H9 (cell line): Measurements from ENCODE around the gene CATSPERB. TPM values are rescaled to one million over a fixed set of nuclear protein-coding genes. Genes with fewer than 3 reads are reported as not detected.

ENCODE experiments used
- DNase-seq: peaks from one replicate; pipeline ENCODE4 v3.0.0-alpha.2; 2017
- H2AFZ ChIP-seq: one replicate; pipeline ENCODE4 v1.6.1; 2013; ENCODE audit warnings: mild to moderate bottlenecking, low read length, control low read depth, moderate library complexity
- H2AK5ac ChIP-seq: 2 replicates; pipeline ENCODE4 v1.6.1; 2013; ENCODE audit warnings: low read length, control low read depth, mixed read lengths; ENCODE audit not compliant: insufficient read length
- H2BK120ac ChIP-seq: one replicate; pipeline ENCODE4 v1.6.1; 2013; ENCODE audit warnings: low read depth, mild to moderate bottlenecking, low read length, control low read depth, inconsistent platforms; ENCODE audit not compliant: poor library complexity, severe bottlenecking
- H2BK12ac ChIP-seq: 2 replicates; pipeline ENCODE4 v1.6.1; 2013; ENCODE audit warnings: low read length, control low read depth, mixed read lengths, low read depth; ENCODE audit not compliant: insufficient read length
- H2BK15ac ChIP-seq: 2 replicates; pipeline ENCODE4 v1.6.1; 2013; ENCODE audit warnings: low read depth, low read length, control low read depth
- H2BK20ac ChIP-seq: one replicate; pipeline ENCODE4 v1.6.1; 2013; ENCODE audit warnings: low read depth, mild to moderate bottlenecking, low read length, control low read depth, inconsistent platforms; ENCODE audit not compliant: poor library complexity, severe bottlenecking
- H2BK5ac ChIP-seq: 2 replicates; pipeline ENCODE4 v1.6.1; 2013; ENCODE audit warnings: low read length, control low read depth, mixed read lengths; ENCODE audit not compliant: insufficient read length
- H3K14ac ChIP-seq: 2 replicates; pipeline ENCODE4 v1.6.1; 2013; ENCODE audit warnings: low read length, control low read depth; ENCODE audit not compliant: insufficient read depth
- H3K18ac ChIP-seq: 2 replicates; pipeline ENCODE4 v1.6.1; 2013; ENCODE audit warnings: low read depth, mild to moderate bottlenecking, mixed read lengths, low read length, control low read depth; ENCODE audit not compliant: insufficient read length
- H3K23ac ChIP-seq: 2 replicates; pipeline ENCODE4 v1.6.1; 2013; ENCODE audit warnings: low read length, control low read depth, mixed read lengths, low read depth; ENCODE audit not compliant: insufficient read length
- H3K23me2 ChIP-seq: 2 replicates; pipeline ENCODE4 v1.6.1; 2013; ENCODE audit warnings: low read depth, mild to moderate bottlenecking, mixed read lengths, low read length, control low read depth; ENCODE audit not compliant: insufficient read length, poor library complexity, severe bottlenecking
- H3K27ac ChIP-seq: 2 replicates; pipeline ENCODE4 v1.5.1; 2013; ENCODE audit warnings: low read length, control low read depth, mixed read lengths, low read depth; ENCODE audit not compliant: insufficient read length
- H3K27me3 ChIP-seq: 2 replicates; pipeline ENCODE4 v1.6.1; 2013; ENCODE audit warnings: low read length, control low read depth, inconsistent platforms; ENCODE audit not compliant: insufficient read depth
- H3K4ac ChIP-seq: 2 replicates; pipeline ENCODE4 v1.6.1; 2013; ENCODE audit warnings: low read depth, mild to moderate bottlenecking, control low read depth, inconsistent platforms, low read length, moderate library complexity
- H3K4me1 ChIP-seq: 2 replicates; pipeline ENCODE4 v1.6.1; 2013; ENCODE audit warnings: low read length, control low read depth, inconsistent platforms; ENCODE audit not compliant: insufficient read depth
- H3K4me2 ChIP-seq: 2 replicates; pipeline ENCODE4 v1.6.1; 2013; ENCODE audit warnings: low read length, control low read depth, mixed read lengths; ENCODE audit not compliant: insufficient read length, insufficient read depth
- H3K56ac ChIP-seq: 2 replicates; pipeline ENCODE4 v1.6.1; 2013; ENCODE audit warnings: low read depth, mild to moderate bottlenecking, mixed read lengths, low read length, control low read depth; ENCODE audit not compliant: insufficient read length
- H3K79me1 ChIP-seq: 2 replicates; pipeline ENCODE4 v1.6.1; 2013; ENCODE audit warnings: low read depth, mild to moderate bottlenecking, moderate library complexity, low read length, control low read depth, inconsistent platforms; ENCODE audit not compliant: insufficient read depth, poor library complexity, severe bottlenecking
- H3K79me2 ChIP-seq: 2 replicates; pipeline ENCODE4 v1.6.1; 2013; ENCODE audit warnings: low read length, control low read depth, inconsistent platforms; ENCODE audit not compliant: insufficient read depth
- H3K9ac ChIP-seq: 2 replicates; pipeline ENCODE4 v1.6.1; 2013; ENCODE audit warnings: low read length, control low read depth, mixed read lengths; ENCODE audit not compliant: insufficient read length; ENCODE audit errors: extremely low read depth
- H3K9me3 ChIP-seq: one replicate; pipeline ENCODE4 v1.6.1; 2013; ENCODE audit warnings: low read depth, low read length, inconsistent platforms; ENCODE audit not compliant: control insufficient read depth
- H3T11ph ChIP-seq: one replicate; pipeline ENCODE4 v1.6.1; 2013; ENCODE audit warnings: mild to moderate bottlenecking, low read length, control low read depth, inconsistent platforms
- H4K20me1 ChIP-seq: one replicate; pipeline ENCODE4 v1.6.1; 2013; ENCODE audit not compliant: control insufficient read depth, insufficient read length, insufficient read depth
- H4K5ac ChIP-seq: 2 replicates; pipeline ENCODE4 v1.6.1; 2013; ENCODE audit warnings: low read depth, mild to moderate bottlenecking, mixed read lengths, low read length, control low read depth; ENCODE audit not compliant: insufficient read length
- H4K8ac ChIP-seq: replicated peaks from 2 replicates; pipeline ENCODE4 v1.6.1; 2013; ENCODE audit warnings: low read length, control low read depth, mixed read lengths, low read depth; ENCODE audit not compliant: insufficient read length
- H4K91ac ChIP-seq: 2 replicates; pipeline ENCODE4 v1.6.1; 2013; ENCODE audit warnings: low read depth, mild to moderate bottlenecking, moderate library complexity, mixed read lengths, low read length, control low read depth; ENCODE audit not compliant: insufficient read length
- H3K27ac Mint-ChIP-seq, 3 experiments: 2 replicates in 2 of 3; 3 replicates in 1 of 3; pipeline ENCODE4 v1.8.0; 2020 to 2021; ENCODE audit warnings: mixed read lengths in 3 of 3, mild to moderate bottlenecking in 1 of 3, moderate library complexity in 1 of 3
- H3K27me3 Mint-ChIP-seq: 2 replicates; pipeline ENCODE4 v1.8.0; 2021; ENCODE audit warnings: low read depth, mild to moderate bottlenecking, moderate library complexity, mixed read lengths
- H3K36me3 Mint-ChIP-seq, 3 experiments: 2 replicates in 2 of 3; 3 replicates in 1 of 3; pipeline ENCODE4 v1.8.0; 2020 to 2021; ENCODE audit warnings: low read depth in 3 of 3, mixed read lengths in 3 of 3; ENCODE audit not compliant: insufficient read depth in 1 of 3
- H3K4me1 Mint-ChIP-seq, 2 experiments: 2 replicates each; pipeline ENCODE4 v1.8.0; 2020; ENCODE audit warnings: mixed read lengths in 2 of 2
- H3K4me3 Mint-ChIP-seq, 2 experiments: 2 replicates in 1 of 2; 3 replicates in 1 of 2; pipeline ENCODE4 v1.8.0; 2020 to 2021; ENCODE audit warnings: mild to moderate bottlenecking in 2 of 2, mixed read lengths in 2 of 2, moderate library complexity in 1 of 2
- H3K9me3 Mint-ChIP-seq, 2 experiments: 2 replicates in 1 of 2; 3 replicates in 1 of 2; pipeline ENCODE4 v1.8.0; 2020; ENCODE audit warnings: mild to moderate bottlenecking in 2 of 2, mixed read lengths in 2 of 2, moderate library complexity in 1 of 2
- WGBS: extraction: QIAGEN DNeasy Blood & Tissue Kit; methylation state at CpG from one replicate; pipeline ENCODE4 v1.1.7; 2013; ENCODE audit warnings: missing lambda C conversion rate, low lambda C conversion rate, mixed read lengths; ENCODE audit not compliant: insufficient read length; ENCODE audit errors: extremely low coverage; 5-methylcytosine and 5-hydroxymethylcytosine counted together
- total RNA-seq: library from RNA; stranded (reverse); gene quantifications from 2 replicates; pipeline ENCODE4 v1.2.1, GENCODE V29; 2021
- TF ChIP-seq, protein P1 (sequence below): fragments of 200-600 bp; sonication (generic); conservative IDR thresholded peaks from 3 replicates; pipeline ENCODE4 v1.8.0; 2021; ENCODE audit warnings: antibody characterized with exemption, mild to moderate bottlenecking

The CATSPERB gene
- total RNA-seq, 1 experiment from 2014 or later: 0.48 TPM

DNA sequence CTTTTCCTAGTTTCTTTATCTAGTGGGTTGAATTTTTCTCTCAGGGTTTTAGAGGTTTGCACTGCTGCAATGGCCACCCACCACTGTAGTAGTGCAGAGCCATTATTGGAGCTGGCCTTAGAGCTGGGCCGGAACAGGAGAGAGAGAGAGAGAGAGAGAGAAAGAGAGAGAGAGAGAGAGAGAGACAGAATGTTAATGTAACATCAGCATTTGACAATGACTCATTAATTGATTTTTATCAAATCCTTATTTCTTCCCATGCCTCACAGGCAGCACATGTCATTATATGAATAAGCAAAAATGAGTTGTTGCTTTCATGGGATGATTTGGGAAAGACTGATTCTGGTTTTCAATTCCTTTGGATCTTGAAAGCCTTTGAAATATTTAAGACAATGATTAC, 145.5 kb downstream of the CATSPERB start:
- Histone ChIP-seq H3K9ac (no peak overlapping the region), H3K18ac (no peak overlapping the region), H4K8ac (no peak overlapping the region), H3K4me2 (no peak overlapping the region), H2BK12ac (no peak overlapping the region), H3K4ac (no peak overlapping the region), H3K14ac (no peak overlapping the region), H3K23me2 (no peaks in the 10 kb centered on the region), H2BK15ac (no peak overlapping the region), H3K79me1 (no peaks in the 10 kb centered on the region), H4K91ac (no peak overlapping the region), H3K79me2 (no peaks in the 10 kb centered on the region), H2AFZ (no peak overlapping the region), H3K23ac (no peak overlapping the region), H3T11ph (no peak overlapping the region), H3K4me1 (peaks cover 10% of the 10 kb centered on the region; the same call in 1 of the 2 replicates), H2BK20ac (no peak overlapping the region), H3K27ac (no peak overlapping the region), H2AK5ac (no peak overlapping the region), H2BK5ac (no peak overlapping the region), H4K20me1 (no peaks in the 10 kb centered on the region), H4K5ac (no peak overlapping the region), H3K56ac (no peak overlapping the region), H3K9me3 (peaks cover 6% of the 10 kb centered on the region), H2BK120ac (no peak overlapping the region), H3K27me3 (no peaks in the 10 kb centered on the region)
- no CpG with 5 or more reads among the region's 1 CpG for WGBS
- TF ChIP-seq, protein P1, sequence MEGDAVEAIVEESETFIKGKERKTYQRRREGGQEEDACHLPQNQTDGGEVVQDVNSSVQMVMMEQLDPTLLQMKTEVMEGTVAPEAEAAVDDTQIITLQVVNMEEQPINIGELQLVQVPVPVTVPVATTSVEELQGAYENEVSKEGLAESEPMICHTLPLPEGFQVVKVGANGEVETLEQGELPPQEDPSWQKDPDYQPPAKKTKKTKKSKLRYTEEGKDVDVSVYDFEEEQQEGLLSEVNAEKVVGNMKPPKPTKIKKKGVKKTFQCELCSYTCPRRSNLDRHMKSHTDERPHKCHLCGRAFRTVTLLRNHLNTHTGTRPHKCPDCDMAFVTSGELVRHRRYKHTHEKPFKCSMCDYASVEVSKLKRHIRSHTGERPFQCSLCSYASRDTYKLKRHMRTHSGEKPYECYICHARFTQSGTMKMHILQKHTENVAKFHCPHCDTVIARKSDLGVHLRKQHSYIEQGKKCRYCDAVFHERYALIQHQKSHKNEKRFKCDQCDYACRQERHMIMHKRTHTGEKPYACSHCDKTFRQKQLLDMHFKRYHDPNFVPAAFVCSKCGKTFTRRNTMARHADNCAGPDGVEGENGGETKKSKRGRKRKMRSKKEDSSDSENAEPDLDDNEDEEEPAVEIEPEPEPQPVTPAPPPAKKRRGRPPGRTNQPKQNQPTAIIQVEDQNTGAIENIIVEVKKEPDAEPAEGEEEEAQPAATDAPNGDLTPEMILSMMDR: no peak
- Mint-ChIP-seq H3K27me3 (peaks cover 14% of the 10 kb centered on the region), H3K4me1 (peaks cover 14% of the 10 kb centered on the region in 2 experiments), H3K9me3 (peaks cover 9 to 11% of the 10 kb centered on the region in 2 experiments), H3K27ac (no peak overlapping the region), H3K36me3 (peaks cover 0 to 8% (median 2%) of the 10 kb centered on the region in 3 experiments; a peak in 4 of 7 replicates), H3K4me3 (no peak overlapping the region)
- no peak for DNase-seq
